ENCODE data around the gene OPN4. TPM values are rescaled to one million over a fixed set of nuclear protein-coding genes. Genes with fewer than 3 reads are reported as not detected.

Gene OPN4
- total RNA-seq, 2 donors from 2014 or later, result not detected

DNA sequence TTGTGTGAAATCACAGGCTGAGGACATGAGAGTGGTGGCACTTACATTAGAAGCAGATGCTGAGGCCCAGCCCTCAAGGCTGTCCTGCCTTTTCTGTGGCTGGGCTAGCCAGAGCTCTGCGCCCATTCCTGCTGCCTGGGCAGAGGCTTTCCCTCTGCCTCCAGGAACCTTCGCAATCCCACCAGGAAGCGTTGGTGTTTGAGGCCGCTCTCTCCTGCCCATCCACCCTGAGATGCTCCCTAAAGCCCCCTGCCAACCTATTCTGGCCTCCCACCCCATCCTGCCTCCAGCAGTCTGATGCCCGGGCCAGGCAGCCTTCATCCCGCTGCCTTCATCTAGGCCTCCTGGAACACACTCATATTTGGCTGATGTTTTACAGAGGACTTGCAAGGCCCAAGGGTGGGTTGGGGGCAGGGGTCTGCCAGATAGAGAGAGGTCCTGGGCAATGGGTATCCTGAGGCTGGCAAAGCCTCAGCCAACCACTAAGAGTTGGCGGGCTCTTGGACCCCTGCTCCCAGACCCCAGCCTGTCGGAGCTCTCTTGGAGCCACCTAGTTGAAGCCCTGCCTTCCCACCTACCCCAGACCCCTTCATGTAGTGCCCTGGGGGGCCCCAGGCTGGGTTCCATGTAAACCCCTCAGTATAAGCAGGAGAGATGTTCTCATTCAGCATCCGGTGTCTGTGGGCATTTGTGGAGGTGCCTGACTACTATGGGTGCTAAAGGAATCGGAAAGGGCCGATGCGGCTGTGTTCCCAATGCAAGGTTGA lies 46.7 kb downstream of the OPN4 start:
- no peak for TF ChIP-seq POLR2A (IDR thresholded peaks at IDR 0.05)
- no peak for TF ChIP-seq CTCF (IDR thresholded peaks at IDR 0.05)
- Histone ChIP-seq H3K9me3 (no peaks in the 10 kb centered on the region), H3K4me3 (no peak overlapping the region), H3K36me3 (replicated peaks in 1 of 2; ENCODE audit: insufficient read depth in 1 of 2, low read depth in 2 of 2) (no peaks in the 10 kb centered on the region), H3K4me1 (peaks cover 6% of the 10 kb centered on the region), H3K27me3 (no peaks in the 10 kb centered on the region), H3K27ac (no peak overlapping the region)
- ATAC-seq (no peak), DNase-seq (no peak)
- WGBS, 2 donors, result 96 to 97% methylated on average over 7 to 12 of the region's 12 CpGs
- intact Hi-C loops (cut with DNase I), result no loop called here

DNA sequence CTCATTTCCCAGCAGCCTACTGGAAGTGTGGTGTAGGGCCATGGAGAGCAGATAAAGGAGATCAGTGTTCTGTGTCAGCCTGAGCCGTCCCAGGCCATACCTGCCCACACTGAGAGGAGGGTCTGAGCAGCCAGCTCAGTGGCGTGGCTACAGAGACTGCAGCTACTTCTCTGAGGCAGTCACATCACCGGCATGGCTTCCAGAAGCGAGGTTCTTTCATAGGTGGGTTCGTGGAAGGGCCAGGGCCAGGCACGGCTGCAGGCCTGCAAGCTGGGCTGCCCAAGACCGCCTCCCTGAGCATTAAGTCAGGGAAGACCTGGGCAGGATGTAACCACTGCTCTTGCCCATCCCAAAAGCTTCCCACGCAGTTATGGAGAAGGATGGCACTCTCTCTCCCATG lies 48.8 kb downstream of the OPN4 start:
- 90 to 93% methylated on average over 7 to 8 of the region's 8 CpGs for WGBS, 2 donors
- Histone ChIP-seq H3K4me3 (no peak overlapping the region), H3K4me1 (peaks cover 4% of the 10 kb centered on the region), H3K36me3 (replicated peaks in 1 of 2; ENCODE audit: insufficient read depth in 1 of 2, low read depth in 2 of 2) (no peaks in the 10 kb centered on the region), H3K27ac (no peak overlapping the region), H3K27me3 (no peaks in the 10 kb centered on the region), H3K9me3 (no peaks in the 10 kb centered on the region)
- no peak for TF ChIP-seq CTCF (IDR thresholded peaks at IDR 0.05)
- no peak for TF ChIP-seq POLR2A (IDR thresholded peaks at IDR 0.05)
- DNase-seq, result no peak
- intact Hi-C loops (cut with DNase I), result no loop called here
- no peak for ATAC-seq

DNA sequence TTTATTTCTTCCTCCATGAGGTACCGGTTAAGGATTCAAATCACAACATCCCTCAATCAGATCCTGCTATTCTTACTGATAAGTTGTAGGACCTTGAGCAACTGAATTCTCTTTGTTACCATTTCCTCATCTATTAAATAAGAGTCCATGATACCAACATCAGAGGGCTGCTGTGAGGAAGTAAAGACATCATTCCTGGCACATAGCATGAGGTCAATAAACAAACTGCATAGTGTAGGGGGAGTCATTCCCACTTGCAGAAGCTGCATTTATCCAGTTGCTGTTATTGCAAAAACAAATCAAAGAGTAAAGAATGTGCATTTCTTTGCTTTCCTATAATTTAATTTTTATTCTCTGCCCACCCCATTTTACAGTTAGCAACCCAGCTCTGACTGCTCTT lies 50.8 kb downstream of the OPN4 start:
- H3K27ac ChIP-seq, result no peak overlapping the region
- H3K27me3 ChIP-seq, result no peaks in the 10 kb centered on the region
- no peaks in the 10 kb centered on the region for H3K36me3 ChIP-seq (replicated peaks in 1 of 2; ENCODE audit: insufficient read depth in 1 of 2, low read depth in 2 of 2)
- no peak overlapping the region for H3K4me3 ChIP-seq
- intact Hi-C loops (cut with DNase I), result no loop called here
- 90 to 91% methylated on average over 1 of the region's 1 CpG for WGBS, 2 donors
- ATAC-seq (no peak), DNase-seq (no peak)
- no peaks in the 10 kb centered on the region for H3K4me1 ChIP-seq
- TF ChIP-seq POLR2A (IDR thresholded peaks at IDR 0.05) (no peak), CTCF (IDR thresholded peaks at IDR 0.05) (no peak)
- no peaks in the 10 kb centered on the region for H3K9me3 ChIP-seq

DNA sequence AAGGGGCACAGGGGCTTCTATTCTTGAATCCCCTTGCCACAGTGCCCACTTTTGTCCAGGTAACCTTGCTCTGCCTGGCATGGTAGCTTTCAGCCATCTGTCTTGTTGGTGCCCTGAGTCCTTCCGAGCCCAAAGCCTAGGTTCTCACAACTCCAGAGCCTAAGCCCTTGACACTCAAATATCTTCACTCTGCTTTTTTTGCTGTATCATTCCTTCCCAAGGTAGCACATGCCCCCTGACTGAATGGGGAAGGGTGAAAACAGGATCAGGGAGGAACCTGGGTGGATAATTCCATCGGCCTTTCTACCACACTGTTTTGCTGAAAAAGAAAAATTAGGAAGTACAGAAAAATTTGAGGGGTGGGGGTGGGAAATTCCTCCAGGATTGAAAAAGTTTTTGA lies 51.6 kb downstream of the OPN4 start:
- H3K4me3 ChIP-seq, result no peak overlapping the region
- no peak for TF ChIP-seq POLR2A (IDR thresholded peaks at IDR 0.05)
- TF ChIP-seq CTCF (IDR thresholded peaks at IDR 0.05), result no peak
- H3K4me1 ChIP-seq, result peaks cover 4% of the 10 kb centered on the region
- H3K36me3 ChIP-seq (replicated peaks in 1 of 2; ENCODE audit: insufficient read depth in 1 of 2, low read depth in 2 of 2), result no peaks in the 10 kb centered on the region
- no peak overlapping the region for H3K27ac ChIP-seq
- DNase-seq (no peak), ATAC-seq (no peak)
- intact Hi-C loops (cut with DNase I), result no loop called here
- WGBS, 2 donors, result 89 to 90% methylated on average over 2 of the region's 2 CpGs
- H3K9me3 ChIP-seq, result no peaks in the 10 kb centered on the region
- no peaks in the 10 kb centered on the region for H3K27me3 ChIP-seq

DNA sequence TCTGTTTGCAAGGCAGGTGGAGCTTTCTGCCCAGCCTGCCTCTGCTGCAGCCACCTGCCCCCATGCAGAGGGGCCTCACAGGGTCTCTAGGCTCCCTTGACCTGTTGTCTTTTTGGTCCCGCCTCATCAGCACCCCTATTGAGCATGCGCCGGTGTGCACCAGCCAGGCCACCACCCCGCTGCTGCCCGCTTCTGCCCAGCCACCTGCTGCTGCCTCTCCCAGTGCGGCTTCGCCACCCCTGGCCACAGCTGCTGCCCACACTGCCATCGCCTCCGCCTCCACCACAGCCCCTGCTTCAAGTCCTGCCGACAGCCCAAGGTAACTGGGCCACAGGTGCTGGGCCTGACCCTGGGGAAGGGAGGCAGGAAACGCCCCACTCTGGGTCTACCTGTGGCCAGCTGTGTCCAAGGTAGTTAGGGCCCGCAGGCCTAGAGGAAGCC lies 52.1 kb downstream of the OPN4 start:
- no peak for ATAC-seq
- WGBS, 2 donors, result 85 to 88% methylated on average over 12 of the region's 12 CpGs

More for the DNA sequence above, 52.1 kb downstream of the OPN4 start:
- intact Hi-C loops (cut with DNase I), result no loop called here
- Histone ChIP-seq H3K27ac (no peak overlapping the region), H3K4me3 (no peak overlapping the region), H3K4me1 (peaks cover 6% of the 10 kb centered on the region), H3K27me3 (no peaks in the 10 kb centered on the region), H3K9me3 (no peaks in the 10 kb centered on the region), H3K36me3 (replicated peaks in 1 of 2; ENCODE audit: insufficient read depth in 1 of 2, low read depth in 2 of 2) (no peaks in the 10 kb centered on the region)
- TF ChIP-seq POLR2A (IDR thresholded peaks at IDR 0.05), result no peak
- DNase-seq, result peak in 1 of 4 donors; percentile 35

Data from body of pancreas (tissue), 4 donors.